AG20443 (cell line): ENCODE results near the gene AHNAK.

Experiments used
- DNase-seq: peaks from one replicate; pipeline ENCODE4 v3.0.0; 2012; ENCODE audit warnings: low spot score, mixed read lengths

Gene AHNAK

GRCh38 chr11:62532096-62532495 lies 14.5 kb downstream of the AHNAK start:
- DNase-seq = no peak

DNA sequence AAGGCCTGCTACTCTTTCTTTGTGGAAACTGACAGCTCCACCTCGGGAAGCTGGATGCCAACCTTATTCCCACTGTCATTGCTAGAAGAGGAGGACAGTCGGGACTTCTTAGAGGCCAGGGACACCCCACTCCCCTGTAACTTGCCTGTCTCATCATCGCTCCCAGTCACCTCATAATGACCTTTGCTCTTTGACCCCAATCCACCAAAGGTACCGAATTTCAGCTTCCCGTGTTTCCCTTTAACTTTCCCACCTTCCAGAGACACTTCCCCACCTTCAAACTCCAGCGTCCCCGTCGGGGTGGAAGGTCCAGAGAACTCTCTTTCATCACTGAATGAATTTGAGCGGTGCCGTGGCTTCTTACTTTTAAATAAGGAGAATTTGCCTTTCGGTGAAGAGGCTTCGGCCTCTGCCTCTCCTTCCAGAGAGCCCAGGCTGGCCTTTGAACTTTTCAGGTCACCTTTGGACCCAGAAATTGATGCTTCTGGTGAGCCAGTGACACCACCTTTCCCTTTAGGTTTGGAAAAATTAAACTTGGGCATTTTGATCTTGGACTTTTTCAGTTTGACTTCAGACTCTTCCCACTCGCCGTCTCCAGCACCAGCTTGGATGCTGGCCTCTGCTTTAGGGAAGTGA lies 29.8 kb downstream of the AHNAK start:
- no peak for DNase-seq

- DNase-seq = no peak
Measured at GRCh38 chr11:62514151-62514550, 32.5 kb downstream of the AHNAK start.

- no peak for DNase-seq
Measured at GRCh38 chr11:62513626-62514025, 33.0 kb downstream of the AHNAK start.

DNA sequence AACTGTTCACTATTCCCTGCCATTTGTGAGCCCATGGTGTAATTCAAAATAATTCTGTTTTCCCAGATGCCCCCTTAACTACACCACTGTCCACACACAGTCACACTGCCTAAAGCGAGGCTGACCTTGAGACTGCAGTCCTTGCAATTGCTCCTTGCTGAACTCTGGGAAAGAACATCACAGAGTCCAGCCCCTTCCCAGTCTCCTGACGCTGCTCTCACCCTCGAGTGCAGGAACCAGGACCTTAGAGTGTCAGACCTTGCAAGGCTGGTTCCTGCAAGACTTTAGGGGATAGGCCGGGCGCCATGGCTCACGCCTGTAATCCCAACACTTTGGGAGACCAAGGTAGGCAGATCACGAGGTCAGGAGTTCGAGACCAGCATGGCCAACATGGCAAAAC lies 33.6 kb downstream of the AHNAK start:
- DNase-seq = no peak

DNA sequence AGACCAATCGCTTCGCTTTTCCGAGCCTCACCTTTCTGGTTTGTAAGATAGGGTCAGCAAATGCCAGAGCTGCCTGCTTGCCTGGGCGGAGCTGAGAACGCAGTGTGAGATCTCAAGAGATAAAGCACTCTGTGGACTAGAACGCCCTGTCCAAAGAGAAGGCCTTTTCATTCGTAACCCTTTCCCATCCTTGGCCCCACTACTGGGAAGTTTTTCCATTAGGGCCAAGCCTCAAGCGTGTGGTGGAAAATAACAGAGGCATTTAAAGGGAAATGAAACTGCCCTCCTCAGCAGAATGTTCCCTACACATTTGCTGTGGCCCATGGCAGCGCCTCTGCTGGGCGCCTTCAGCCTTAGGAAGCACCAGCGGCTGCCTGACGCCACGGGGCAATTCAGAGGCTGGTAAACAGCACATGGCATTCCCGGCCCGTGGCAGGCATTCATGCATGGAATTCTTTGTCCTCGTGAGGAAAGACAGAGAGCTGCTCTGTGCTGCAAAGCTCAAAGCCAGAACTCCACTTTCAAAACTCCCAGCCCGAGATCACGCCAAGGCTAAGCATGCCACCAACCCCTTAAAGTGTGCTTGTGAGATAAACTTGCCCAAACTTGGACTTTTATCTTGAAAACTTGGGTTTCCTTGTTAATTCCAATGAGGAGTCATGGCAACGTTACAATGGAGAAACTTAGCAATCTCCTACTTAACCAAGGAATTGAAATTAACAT lies 38.1 kb downstream of the AHNAK start:
- DNase-seq = peak; percentile 85

- no peak for DNase-seq
Measured at GRCh38 chr11:62507125-62507422, 39.5 kb downstream of the AHNAK start.

DNA sequence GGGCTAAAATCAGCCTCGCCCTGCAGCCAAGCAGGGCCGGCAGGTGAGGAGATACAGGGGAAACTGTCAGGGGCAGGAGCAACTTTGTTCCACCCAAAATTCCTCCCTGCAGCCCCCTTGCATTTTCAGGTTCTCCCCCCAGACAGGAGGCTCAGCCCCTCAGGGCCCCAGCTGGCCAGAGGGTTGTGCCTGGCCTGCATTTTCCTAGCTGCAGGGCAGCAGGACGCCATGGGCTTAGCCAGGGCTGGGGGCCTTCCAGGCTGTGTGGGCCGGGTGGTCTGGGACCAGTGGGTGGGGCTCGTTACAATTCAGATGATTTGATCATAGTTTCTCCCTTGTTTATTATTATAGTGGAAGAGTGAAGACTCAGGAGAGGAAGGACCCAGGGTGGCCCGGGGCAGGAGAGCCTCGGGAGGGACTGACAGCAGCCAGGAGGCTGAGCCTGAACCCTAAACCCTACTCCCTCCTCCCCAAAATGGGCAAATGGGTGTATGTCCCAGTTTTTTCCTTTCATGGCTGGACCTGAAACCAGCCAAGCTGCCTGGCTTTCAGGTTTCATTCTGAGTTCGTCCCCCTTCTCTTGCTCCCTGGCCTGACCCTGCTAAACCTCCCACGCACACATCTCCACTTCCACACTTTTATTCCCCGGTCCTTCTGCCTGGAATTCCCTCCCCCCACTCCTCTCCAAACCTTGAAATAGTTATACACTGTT lies 40.0 kb downstream of the AHNAK start:
- no peak for DNase-seq

DNA sequence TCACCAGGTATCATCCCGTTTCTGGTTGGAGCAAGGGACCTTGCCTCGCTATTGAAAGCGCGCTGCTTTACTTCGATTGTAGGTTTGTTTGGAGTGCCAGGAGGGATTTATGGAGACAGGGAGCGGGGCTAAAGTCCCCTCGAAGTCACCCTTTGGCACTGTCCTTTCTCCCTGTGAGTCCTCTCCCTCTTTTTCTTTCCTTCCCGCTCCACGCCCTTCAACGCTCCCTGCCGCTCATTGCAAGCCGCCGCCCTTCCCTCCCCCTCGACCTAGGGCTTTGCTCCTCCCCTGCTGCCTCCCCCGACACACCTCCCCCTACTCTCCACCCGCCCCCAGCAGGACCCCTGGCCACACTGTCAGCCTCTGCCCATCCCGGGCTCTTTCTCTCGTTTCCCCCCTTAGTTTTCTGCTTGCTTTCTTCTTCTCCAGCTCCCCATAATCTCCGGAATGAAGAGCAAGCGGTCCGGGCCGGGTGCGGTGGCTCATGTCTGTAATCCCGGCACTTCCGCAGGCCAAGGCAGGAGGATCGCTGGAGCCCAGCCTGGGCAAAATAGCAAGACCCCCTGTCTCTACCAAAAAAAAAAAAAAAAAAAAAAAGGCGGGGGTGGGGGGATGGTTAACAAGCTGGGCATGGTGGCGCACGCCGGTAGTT lies 41.0 kb downstream of the AHNAK start:
- DNase-seq = peak; percentile 45

GRCh38 chr11:62505059-62505439 lies 41.6 kb downstream of the AHNAK start:
- no peak for DNase-seq

DNA sequence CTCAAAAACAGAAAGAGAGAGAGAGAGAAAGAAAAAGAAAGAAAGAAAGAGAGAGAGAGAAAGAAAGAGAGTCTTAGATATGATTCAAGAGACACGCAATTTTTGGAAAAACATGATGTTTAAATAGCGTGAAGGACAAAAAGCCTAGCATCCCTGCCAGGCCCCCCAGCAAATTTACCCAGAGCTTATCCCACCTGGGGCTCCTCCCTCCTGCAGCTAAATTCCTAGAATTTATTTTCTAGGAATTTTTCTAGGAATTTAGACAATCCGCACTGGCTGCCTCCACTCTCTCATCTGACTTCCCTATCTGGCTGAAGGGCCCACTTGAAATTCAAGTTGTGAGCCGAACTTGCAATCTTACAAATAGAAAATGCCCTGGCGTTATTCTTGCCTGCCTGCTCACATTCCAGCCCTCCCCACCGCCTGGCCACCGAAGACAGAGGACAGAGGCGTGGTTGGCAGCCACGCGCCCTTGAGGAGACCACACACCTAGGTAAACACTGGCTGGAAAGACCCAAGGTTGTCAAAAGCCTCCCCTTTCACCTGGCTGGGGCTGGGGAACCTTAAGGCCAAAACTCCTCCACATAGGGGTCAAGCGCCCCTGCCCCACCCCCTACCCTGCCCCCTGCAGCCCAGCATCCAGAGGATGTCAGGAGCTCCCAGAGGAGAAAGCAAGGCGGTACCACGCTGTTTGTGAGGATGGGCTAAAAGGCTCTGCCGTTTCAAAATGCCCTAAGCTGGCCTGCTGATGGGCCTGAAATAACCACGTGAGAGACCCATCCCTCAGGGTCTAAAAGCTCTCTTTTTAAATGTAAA lies 42.2 kb downstream of the AHNAK start:
- no peak for DNase-seq

DNA sequence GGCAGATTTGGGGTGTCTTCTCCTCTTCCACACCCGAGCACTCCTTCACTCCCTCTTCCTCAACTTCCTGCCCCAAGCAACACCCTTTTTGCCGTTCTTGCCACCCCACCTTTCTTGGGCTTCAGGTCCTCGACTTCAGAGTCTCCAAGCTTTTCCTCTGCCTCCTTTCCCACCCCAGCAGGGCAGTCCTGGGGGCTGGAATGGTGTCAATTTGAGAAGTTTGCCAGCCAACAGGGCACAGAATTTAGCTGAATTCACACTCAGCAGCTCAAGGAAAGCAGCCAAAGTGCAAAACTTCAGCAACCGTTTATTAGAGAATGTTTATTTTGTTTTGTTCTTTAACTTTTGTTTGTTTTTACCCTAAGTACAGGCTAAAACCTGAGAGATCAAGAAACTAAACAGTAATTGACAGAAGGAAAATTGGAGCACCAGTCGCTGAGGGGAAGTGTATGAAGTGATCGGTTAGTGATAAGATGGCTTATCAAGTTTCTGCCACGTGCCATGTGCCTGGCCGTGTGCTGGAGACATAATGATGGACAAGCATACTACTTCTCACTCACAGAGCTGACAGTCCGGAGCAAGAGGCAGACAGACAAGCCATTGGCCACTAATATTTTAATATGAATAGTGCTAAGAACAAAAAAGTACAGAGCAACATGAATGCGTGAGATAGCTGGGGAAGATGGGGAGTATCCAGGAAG lies 44.4 kb downstream of the AHNAK start:
- DNase-seq = no peak

DNA sequence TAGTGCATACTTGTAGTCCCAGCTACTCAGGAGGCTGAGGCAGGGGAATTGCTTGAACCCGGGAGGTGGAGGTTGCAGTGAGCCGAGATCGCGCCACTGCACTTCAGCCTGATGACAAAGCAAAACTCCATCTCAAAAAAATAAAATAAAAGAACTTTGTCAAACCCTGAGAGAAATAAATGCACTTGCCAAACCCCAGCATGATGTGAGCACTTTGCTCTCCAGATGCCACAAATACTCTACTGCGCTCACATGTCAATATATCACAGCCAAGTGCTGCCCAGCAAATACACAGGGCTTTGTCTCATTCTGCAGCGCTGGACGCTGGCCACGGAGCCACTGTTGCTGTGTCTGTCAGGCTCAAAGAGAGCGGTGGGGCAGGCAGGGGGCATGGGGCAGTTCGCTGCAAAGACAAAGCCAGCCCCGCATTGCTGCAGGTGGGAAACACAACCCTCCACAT lies 45.1 kb downstream of the AHNAK start:
- peak; percentile 63 for DNase-seq

GRCh38 chr11:62500650-62501030 lies 46.0 kb downstream of the AHNAK start:
- DNase-seq = no peak

GRCh38 chr11:62499944-62500649 lies 46.5 kb downstream of the AHNAK start:
- DNase-seq = no peak

- peak; percentile 76 for DNase-seq
Measured at GRCh38 chr11:62499311-62499943, 47.2 kb downstream of the AHNAK start.

DNA sequence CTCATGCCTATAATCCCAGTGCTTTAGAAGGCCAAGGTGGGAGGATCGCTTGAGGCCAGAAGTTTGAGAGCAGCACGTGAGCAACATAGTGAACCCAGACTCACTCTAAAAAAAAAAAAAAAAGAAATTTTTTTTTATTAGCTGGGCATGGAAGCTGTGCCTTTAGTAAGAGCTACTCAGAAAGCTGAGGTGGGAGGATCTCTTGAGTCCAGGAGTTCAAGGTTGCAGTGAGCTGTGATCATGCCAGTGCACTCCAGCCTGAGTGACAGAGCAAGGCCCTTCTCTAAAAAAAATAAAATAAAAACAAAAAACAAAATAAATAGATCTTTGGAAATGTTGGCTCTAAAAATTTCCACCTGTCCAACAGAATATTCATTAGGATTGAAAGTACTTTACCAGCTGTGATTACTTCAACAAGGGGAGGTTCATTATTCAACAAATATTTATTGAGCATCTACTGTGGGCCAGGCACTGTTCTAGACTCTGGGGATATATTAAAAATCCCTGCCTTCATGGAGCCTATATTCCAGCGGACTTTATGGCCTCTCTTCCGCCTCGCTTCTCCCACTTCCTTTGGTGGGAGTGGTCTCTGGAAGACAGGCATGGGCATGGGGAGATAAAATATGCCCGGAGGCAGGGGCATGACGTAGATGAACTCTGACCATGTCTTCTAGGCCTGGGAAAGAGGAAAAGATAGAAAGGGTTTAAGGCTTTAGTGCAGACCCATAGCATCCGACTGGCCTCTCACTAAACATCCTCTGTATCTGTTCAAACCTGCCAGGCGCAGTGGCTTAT lies 47.9 kb downstream of the AHNAK start:
- DNase-seq = no peak

GRCh38 chr11:62498031-62498430 lies 48.6 kb downstream of the AHNAK start:
- no peak for DNase-seq

DNA sequence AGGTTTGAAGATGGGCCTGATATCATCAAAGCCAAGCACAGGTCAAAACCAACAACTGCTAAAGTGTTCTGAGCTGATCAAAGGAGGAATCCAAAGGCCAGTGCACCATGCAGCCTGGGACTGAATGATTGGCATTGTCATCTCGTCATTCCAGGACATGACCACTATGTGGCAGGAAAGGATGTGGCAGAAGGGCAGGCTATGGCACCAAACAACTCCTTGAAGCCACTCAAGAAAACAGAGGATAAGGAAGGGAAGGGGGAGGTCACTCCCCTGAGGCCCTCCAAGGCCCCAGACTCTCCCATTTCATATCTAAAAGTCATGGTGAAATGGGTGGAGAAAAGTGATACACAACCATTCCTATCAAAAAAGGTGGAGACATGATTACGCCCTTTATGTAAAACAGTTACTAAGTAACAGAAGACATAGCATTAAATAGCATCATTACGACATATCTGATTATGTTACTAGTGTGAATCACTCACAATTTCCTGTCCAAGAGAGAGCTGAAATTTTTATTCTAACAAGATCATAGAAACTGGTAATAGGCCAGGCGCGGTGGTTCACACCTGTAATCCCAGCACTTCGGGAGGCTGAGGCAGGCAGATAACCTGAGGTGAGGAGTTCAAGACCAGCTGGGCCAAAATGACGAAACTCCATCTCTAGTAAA lies 49.3 kb downstream of the AHNAK start:
- DNase-seq = peak; percentile 51
